H1 (cell line): ENCODE measurements around the gene TRAF6. TPM values are rescaled to one million over a fixed set of nuclear protein-coding genes. Genes with fewer than 3 reads are reported as not detected.

ENCODE experiments used
- ATF3 ChIP-seq: IDR thresholded peaks from 2 replicates; pipeline ENCODE4 v1.6.1; 2011; ENCODE audit warnings: low read depth, mild to moderate bottlenecking, low read length; ENCODE audit not compliant: insufficient read depth
- E2F6 ChIP-seq: IDR thresholded peaks from 2 replicates; pipeline ENCODE4 v1.6.1; 2012; ENCODE audit warnings: inconsistent platforms
- JUN ChIP-seq: IDR thresholded peaks from 2 replicates; pipeline ENCODE4 v1.6.1; 2011; ENCODE audit warnings: low read depth, mild to moderate bottlenecking, improper control_type of control experiment, low read length
- NANOG ChIP-seq: IDR thresholded peaks from 2 replicates; pipeline ENCODE4 v1.6.1; 2011; ENCODE audit warnings: low read length, low read depth, mild to moderate bottlenecking, inconsistent platforms; ENCODE audit not compliant: insufficient read depth, poor library complexity, severe bottlenecking
- POLR2A ChIP-seq, 2 experiments: IDR thresholded peaks; 1 replicate in 1 of 2; 2 replicates in 1 of 2; pipeline ENCODE4 v1.6.1; 2011; ENCODE audit warnings: low read depth in 2 of 2, low read length in 2 of 2, mild to moderate bottlenecking in 2 of 2; ENCODE audit errors: control extremely low read depth in 1 of 2
- polyA plus RNA-seq, 7 experiments: library from polyadenylated mRNA; depleted of rRNA in 3 of 7; stranded (reverse) in 5 of 7; unstranded in 2 of 7; fragments of >200 nt in 5 of 7; fragments of 200-250 nt in 2 of 7; gene quantifications; 1 replicate in 5 of 7; 2 replicates in 1 of 7; 4 replicates in 1 of 7; pipeline versions ENCODE4 v1.2.1 to v1.2.3, GENCODE V29; 2011 to 2013; ENCODE audit warnings: missing spikeins in 2 of 7, mixed read lengths in 2 of 7
- total RNA-seq: library from RNA; stranded (reverse); fragmentation: NEBNext Ultra II Directional; extraction: Animal tissue kit (Norgen Biotek cat#: 25700); gene quantifications from 2 replicates; pipeline ENCODE4 v1.2.1, GENCODE V29; 2021

The TRAF6 gene
- total and polyA plus RNA-seq, 2 of the 8 experiments (the other 6 are each of a cell fraction or from before 2014, with no cell fraction given), result 4.6 to 8.8 TPM

- TF ChIP-seq E2F6 (no peak), POLR2A (IDR thresholded peaks at IDR 0.05; ENCODE audit: control extremely low read depth in 1 of 2, low read depth in 2 of 2, low read length in 2 of 2) (no peak), JUN (no peak), NANOG (no peak), ATF3 (no peak)
These were observed 45.4 kb downstream of the TRAF6 start (continued) for GRCh38 chr11:36464720-36465119.
